SU-DHL-6 (cell line): ENCODE measurements around the gene FAM171A2.

Experiments
- CTCF ChIP-seq: fragments of 200-600 bp; sonication (generic); IDR thresholded peaks from one replicate; pipeline ENCODE4 v1.5.1; 2017; ENCODE audit warnings: antibody characterized with exemption, mild to moderate bottlenecking, low read length, moderate library complexity; ENCODE audit not compliant: insufficient read depth, poor library complexity, severe bottlenecking
- EZH2phosphoT487 ChIP-seq: fragments of 200-600 bp; sonication (generic), shearing (Covaris generic); conservative IDR thresholded peaks from 2 replicates; pipeline ENCODE4 v1.6.1; 2018; ENCODE audit warnings: mild to moderate bottlenecking, antibody characterized with exemption, low read length, moderate library complexity, mixed read lengths

DNA sequence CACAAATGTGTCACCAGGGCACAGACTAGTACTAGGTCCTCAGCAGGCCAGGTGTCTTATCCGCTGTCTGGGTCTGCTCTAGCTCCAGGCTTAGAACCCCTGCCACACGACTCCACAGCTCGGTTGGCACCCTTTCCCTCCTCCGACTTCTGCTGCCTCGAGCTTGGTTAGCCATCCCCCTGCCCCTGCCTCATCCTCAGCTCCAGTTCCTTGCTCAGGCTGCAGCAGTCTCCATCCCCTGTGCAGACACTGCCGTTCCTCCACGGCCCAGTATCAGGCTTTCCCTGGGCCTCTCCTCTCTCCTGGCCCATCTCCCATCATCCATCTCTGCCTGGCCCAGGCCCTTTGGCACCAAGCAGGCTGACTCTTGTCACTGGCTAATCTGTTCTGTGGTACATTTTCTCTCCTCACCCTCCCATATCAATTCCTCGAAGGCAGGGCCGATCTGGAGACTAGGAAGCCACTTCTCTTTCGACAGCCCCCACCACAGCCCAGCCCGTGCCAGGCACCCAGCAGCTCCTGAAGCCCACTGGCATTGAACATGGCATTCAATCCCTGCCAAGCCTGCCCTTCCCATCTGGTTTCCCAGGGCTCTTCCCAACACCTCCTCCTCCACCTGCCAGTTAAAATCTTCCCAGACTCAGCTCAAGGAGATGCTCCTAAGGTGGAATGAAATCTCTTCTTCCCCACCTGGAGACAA is 20.0 kb downstream of the FAM171A2 start:
- TF ChIP-seq CTCF (no peak), EZH2phosphoT487 (no peak)
